ENCODE measurements around the gene MEGF8.
A peak's percentile ranks its signal among the peaks of the same experiment; 100 is the strongest.

Gene MEGF8

DNA sequence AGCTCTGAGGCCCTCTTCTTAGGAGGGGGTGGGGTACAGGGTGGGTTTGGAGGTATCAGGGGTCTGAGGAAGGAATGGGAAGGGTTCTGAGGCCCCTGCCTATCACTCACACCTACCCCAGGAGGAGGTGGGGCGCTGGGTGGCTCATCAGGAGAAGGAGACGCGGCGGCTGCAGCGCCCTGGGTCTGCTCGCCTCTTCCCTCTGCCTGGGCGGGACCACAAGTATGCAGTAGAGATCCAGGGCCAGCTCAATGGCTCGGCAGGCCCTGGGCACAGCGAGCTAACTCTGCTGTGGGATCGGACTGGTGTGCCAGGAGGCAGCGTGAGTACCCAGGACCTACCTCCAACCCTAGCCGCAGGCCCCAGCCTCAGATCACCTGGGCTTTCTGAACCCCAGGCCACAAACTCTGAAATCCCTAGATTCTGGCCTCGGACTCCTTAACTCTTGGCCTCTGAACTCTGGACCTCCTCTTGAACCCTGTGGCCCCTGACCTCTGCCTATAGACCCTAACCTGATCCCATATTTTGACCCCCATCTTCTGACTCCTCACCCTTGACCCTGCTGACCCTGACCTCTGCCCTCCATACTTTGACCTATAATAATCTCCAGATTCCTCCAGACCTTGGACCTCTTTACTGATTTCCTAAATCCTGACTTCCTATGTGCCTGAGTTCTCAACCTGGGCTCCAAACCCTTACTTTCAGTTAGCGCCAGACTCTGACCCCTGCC lies 24.1 kb downstream of the MEGF8 start:
- TF ChIP-seq JUND (IDR thresholded peaks at IDR 0.05; ENCODE audit: low read depth): no peak
- no peak for DNase-seq (ENCODE audit: low read depth in 1 of 2, low spot score in 1 of 2)
- in situ Hi-C loops (cut with HindIII; ENCODE audit: low pct_unique_long_range_greater_than_20kb, low sequenced_read_pairs): no loop called here

DNA sequence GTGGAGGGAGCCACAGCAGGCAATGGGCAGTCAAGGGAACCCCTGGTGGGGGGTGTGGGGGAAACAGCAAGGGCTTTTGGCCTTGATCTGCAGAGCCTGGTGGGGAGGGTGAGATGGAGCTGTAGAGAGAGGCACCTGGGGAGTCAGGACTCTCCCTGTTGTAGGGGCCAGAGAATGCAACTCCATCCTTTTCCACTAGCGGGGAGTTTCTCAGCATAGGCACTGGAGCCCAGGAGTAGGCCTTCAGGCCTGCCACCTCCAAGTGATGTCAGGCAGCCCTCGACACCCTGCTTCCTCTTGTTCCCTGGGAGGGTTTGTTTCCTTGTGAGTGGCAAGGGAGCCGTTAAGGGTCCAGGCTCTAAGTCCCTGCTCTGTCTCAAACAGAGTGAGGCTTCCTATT lies 25.0 kb downstream of the MEGF8 start:
- TF ChIP-seq JUND (IDR thresholded peaks at IDR 0.05; ENCODE audit: low read depth): no peak
- DNase-seq (ENCODE audit: low read depth in 1 of 2, low spot score in 1 of 2): no peak
- in situ Hi-C loops (cut with HindIII; ENCODE audit: low pct_unique_long_range_greater_than_20kb, low sequenced_read_pairs): no loop called here

DNA sequence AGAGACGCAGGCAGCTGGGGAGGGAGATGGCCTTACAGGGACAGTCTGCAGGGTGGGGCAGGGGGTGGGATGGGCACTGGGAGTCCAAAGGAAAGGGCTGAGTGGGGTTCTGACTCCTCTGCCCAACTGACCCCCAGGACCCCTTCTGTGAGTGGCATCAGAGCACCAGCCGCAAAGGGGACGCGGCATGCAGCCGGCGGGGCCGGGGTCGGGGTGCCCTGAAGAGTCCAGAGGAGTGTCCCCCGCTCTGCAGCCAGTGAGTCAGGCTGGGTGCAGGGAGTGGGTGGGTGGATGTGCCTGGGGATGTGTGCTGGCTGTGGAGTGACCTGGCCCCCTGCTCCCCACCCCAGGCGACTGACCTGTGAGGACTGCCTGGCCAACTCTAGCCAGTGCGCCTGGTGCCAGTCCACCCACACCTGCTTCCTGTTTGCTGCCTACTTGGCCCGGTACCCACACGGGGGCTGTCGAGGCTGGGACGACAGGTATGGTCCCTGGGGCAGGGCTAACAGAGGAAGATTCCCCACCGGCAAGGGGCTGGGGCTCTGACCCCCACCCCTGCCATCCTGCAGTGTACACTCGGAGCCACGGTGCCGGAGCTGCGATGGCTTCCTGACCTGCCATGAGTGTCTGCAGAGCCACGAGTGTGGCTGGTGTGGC lies 25.8 kb downstream of the MEGF8 start:
- DNase-seq (ENCODE audit: low read depth in 1 of 2, low spot score in 1 of 2): no peak
- in situ Hi-C loops (cut with HindIII; ENCODE audit: low pct_unique_long_range_greater_than_20kb, low sequenced_read_pairs): no loop called here
- TF ChIP-seq JUND (IDR thresholded peaks at IDR 0.05; ENCODE audit: low read depth): no peak

DNA sequence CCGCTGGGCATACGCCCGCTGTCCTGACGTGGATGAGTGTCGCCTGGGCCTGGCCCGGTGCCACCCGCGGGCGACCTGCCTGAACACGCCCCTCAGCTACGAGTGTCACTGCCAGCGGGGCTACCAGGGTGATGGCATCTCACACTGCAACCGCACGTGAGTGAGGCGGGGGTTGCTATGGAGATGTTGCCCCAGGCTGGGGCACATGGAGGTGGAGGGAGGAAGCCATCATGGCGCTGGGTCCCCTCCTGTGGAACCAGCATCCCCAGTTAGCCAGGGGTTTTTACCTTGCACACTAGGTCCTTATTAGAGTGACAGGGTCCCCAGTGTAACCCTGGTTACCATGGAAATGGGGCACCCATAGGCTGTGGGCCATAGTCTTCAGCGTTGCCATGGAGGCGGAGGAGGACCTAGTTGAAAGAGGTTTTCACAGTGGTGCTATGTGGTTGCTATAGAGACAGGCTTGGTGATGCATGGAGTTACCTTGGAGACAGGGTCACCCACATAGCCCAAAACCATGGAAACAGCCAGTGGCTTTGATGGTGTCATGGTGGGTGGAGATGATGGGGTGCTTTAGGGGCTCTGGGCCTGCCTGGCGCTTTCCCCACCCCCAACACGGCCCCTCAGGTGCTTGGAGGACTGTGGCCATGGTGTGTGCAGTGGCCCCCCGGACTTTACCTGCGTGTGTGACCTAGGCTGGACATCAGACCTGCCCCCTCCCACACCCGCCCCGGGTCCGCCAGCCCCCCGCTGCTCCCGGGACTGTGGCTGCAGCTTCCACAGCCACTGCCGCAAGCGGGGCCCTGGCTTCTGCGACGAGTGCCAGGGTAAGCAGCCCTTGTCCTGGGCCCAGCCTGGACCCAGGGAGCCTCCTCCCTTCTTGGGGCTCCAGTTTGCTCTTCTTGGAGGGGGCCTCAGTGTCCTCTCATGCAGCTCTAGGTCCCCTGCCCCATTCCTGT lies 27.1 kb downstream of the MEGF8 start:
- DNase-seq (ENCODE audit: low read depth in 1 of 2, low spot score in 1 of 2): peak in 1 of 2 experiments; percentile 5
- TF ChIP-seq JUND (IDR thresholded peaks at IDR 0.05; ENCODE audit: low read depth): no peak
- in situ Hi-C loops (cut with HindIII; ENCODE audit: low pct_unique_long_range_greater_than_20kb, low sequenced_read_pairs): no loop called here

DNA sequence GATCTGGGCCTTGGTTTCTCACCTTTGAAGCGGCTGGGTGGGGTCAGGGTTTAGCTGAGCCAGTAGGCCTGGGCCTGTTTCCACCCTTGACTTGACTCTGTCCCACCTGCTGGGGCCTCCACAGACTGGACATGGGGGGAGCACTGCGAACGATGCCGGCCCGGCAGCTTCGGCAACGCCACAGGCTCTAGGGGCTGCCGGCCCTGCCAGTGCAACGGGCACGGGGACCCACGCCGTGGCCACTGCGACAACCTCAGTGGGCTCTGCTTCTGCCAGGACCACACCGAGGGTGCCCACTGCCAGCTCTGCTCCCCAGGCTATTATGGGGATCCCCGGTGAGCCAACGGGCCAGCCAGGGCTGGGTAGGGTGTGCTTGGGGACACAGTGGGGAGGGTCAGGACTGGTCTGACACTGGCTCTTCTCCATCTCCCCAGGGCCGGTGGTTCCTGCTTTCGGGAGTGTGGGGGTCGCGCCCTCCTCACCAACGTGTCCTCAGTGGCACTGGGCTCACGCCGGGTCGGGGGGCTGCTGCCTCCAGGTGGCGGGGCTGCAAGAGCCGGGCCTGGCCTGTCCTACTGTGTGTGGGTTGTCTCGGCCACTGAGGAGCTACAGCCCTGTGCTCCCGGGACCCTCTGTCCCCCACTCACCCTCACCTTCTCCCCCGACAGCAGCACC lies 28.0 kb downstream of the MEGF8 start:
- DNase-seq (ENCODE audit: low read depth in 1 of 2, low spot score in 1 of 2): no peak
- in situ Hi-C loops (cut with HindIII; ENCODE audit: low pct_unique_long_range_greater_than_20kb, low sequenced_read_pairs): no loop called here
- no peak for TF ChIP-seq JUND (IDR thresholded peaks at IDR 0.05; ENCODE audit: low read depth)

DNA sequence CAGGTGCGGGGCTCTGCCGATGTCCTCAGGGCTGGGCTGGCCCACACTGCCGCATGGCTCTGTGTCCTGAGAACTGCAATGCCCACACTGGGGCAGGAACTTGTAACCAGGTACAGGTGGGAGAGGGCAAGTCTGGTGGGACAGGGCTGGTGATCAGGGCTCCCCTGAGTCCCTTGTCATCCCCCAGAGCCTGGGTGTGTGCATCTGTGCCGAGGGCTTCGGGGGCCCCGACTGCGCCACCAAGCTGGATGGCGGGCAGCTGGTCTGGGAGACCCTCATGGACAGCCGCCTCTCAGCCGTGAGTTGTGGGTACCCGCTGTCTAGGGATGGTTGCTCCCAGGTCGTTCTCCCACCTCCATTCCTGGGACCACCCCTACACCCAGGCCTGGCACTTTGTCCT lies 30.5 kb downstream of the MEGF8 start:
- TF ChIP-seq JUND (IDR thresholded peaks at IDR 0.05; ENCODE audit: low read depth): no peak
- in situ Hi-C loops (cut with HindIII; ENCODE audit: low pct_unique_long_range_greater_than_20kb, low sequenced_read_pairs): no loop called here

DNA sequence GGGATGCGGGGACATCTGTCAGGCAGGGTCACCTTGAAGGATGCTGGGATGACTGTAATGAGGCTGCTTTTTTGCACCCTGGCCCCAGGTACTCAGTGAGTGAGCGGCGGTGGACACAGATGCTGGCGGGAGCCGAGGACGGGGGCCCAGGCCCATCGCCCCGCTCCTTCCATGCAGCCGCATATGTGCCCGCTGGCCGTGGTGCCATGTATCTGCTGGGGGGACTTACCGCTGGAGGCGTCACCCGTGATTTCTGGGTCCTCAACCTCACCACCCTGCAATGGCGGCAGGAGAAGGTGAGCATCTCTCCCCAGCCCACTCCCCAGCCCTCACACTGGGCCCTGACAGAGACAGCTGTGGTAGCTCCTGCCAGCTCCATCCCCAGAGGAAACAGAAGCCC lies 31.3 kb downstream of the MEGF8 start:
- no peak for TF ChIP-seq JUND (IDR thresholded peaks at IDR 0.05; ENCODE audit: low read depth)
- in situ Hi-C loops (cut with HindIII; ENCODE audit: low pct_unique_long_range_greater_than_20kb, low sequenced_read_pairs): no loop called here
- no peak for DNase-seq (ENCODE audit: low read depth in 1 of 2, low spot score in 1 of 2)

More for the DNA sequence above, 30.5 kb downstream of the MEGF8 start:
- DNase-seq (ENCODE audit: low read depth in 1 of 2, low spot score in 1 of 2): no peak

DNA sequence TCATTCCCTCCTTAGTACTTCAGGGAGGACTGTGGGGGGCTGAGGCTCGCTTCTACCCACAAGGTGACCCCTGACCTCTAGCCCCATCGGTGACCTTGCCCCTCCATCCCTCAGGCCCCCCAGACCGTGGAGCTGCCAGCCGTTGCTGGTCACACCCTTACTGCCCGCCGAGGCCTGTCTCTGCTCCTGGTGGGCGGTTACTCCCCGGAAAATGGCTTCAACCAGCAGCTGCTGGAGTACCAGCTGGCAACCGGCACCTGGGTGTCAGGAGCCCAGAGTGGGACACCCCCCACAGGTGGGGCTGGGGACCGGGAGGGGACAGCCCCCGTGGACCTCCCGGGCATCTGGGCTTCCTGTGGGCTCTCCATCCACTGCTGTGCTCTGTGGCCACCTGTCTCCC lies 31.9 kb downstream of the MEGF8 start:
- in situ Hi-C loops (cut with HindIII; ENCODE audit: low pct_unique_long_range_greater_than_20kb, low sequenced_read_pairs): no loop called here
- no peak for DNase-seq (ENCODE audit: low read depth in 1 of 2, low spot score in 1 of 2)
- TF ChIP-seq JUND (IDR thresholded peaks at IDR 0.05; ENCODE audit: low read depth): no peak

DNA sequence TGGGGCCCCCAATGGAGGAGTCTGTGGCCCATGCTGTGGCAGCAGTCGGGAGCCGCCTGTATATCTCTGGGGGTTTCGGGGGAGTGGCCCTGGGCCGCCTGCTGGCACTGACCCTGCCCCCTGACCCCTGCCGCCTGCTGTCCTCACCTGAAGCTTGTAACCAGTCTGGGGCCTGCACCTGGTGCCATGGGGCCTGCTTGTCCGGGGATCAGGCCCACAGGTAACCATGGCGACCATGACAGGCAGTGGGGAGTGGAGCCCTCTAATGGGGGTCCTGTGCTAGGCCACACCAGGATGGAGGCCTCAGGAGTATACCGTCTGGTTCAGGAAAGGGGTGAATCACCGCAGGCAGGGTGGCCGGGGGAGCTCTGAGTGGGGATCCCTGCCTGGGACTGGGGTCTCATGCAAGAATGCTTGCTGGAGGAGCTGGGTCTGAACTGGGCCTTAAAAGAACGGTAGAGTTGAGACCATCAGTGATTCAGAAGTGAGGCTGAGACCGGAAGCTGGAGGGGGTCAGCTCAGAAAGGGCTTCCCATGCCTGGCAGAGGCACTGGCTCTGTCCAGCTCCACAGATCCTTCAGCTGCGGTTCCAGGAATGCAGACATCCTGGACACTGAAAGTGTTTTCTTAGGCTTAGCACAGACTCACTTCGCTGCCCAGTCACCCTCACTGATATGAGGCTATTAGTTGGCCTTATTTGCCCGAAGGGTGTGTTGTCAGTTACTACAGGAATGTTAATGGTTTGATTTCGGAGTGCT lies 35.5 kb downstream of the MEGF8 start:
- DNase-seq (ENCODE audit: low read depth in 1 of 2, low spot score in 1 of 2): no peak
- in situ Hi-C loops (cut with HindIII; ENCODE audit: low pct_unique_long_range_greater_than_20kb, low sequenced_read_pairs): no loop called here
- TF ChIP-seq JUND (IDR thresholded peaks at IDR 0.05; ENCODE audit: low read depth): no peak

DNA sequence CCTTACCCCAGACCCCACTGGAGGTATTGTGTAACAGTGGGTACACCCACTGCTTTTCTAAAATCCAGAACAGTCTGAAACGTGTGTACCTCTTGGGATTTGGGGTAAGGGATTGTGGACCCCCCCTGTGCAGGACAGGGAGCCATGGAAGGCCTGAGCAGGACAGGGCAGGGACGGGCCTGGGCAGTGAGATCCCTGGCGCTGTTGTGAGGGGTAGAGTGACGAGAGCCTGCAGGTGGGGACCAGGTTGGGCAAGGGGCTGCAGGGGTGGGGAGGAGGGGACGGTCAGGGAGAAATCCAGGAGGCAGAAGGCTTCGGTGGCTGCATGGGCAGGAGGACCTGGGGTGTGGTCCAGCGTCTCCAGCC lies 36.1 kb downstream of the MEGF8 start:
- in situ Hi-C loops (cut with HindIII; ENCODE audit: low pct_unique_long_range_greater_than_20kb, low sequenced_read_pairs): no loop called here
- no peak for DNase-seq (ENCODE audit: low read depth in 1 of 2, low spot score in 1 of 2)
- no peak for TF ChIP-seq JUND (IDR thresholded peaks at IDR 0.05; ENCODE audit: low read depth)

DNA sequence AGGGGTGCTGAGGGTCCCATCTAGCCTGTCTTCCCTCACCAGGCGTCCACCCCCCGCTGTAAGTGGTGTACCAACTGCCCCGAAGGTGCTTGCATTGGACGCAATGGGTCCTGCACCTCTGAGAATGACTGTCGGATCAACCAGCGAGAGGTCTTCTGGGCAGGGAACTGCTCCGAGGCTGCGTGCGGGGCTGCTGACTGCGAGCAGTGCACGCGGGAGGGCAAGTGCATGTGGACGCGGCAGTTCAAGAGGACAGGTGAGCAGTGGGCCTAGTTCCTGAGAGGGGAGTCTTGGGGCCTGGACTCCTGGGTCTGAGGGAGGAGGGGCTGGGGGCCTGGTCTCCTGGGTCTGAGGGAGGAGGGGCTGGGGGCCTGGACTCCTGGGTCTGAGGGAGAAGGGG lies 36.9 kb downstream of the MEGF8 start:
- TF ChIP-seq JUND (IDR thresholded peaks at IDR 0.05; ENCODE audit: low read depth): no peak
- DNase-seq (ENCODE audit: low read depth in 1 of 2, low spot score in 1 of 2): no peak
- in situ Hi-C loops (cut with HindIII; ENCODE audit: low pct_unique_long_range_greater_than_20kb, low sequenced_read_pairs): no loop called here
